Measurements from ENCODE around the gene DNAJC5G.

The DNAJC5G gene

GRCh38 chr2:27245116-27245515 lies 30.1 kb upstream of the DNAJC5G start:
- H3K9ac ChIP-seq (ENCODE audit: low read depth, low read length): no peak overlapping the region
- H2AFZ ChIP-seq (ENCODE audit: low read depth, low read length): no peak overlapping the region
- no peaks in the 10 kb centered on the region for H3K9me3 ChIP-seq (ENCODE audit: insufficient read depth, low read length, severe bottlenecking)
- DNase-seq (no peak), ATAC-seq (ENCODE audit: insufficient read depth, low read depth) (no peak)
- no peak overlapping the region for H3K27ac ChIP-seq (ENCODE audit: low read length)
- no peaks in the 10 kb centered on the region for H3K27me3 ChIP-seq (ENCODE audit: insufficient read depth, low read length, poor library complexity)
- no peak overlapping the region for H3K4me2 ChIP-seq (ENCODE audit: insufficient read depth, low read length)
- no peaks in the 10 kb centered on the region for H3K4me1 ChIP-seq (ENCODE audit: insufficient read depth, low read length)
- H3K79me2 ChIP-seq (ENCODE audit: insufficient read depth, low read length): no peaks in the 10 kb centered on the region
- peaks cover 28% of the 10 kb centered on the region; the same call in 1 of the 2 replicates for H4K20me1 ChIP-seq (ENCODE audit: insufficient read depth, low read length)
- H3K36me3 ChIP-seq (ENCODE audit: insufficient read depth, low read length): peaks cover 49% of the 10 kb centered on the region
- no peak overlapping the region for H3K4me3 ChIP-seq (ENCODE audit: low read depth in 1 of 2, low read length in 2 of 2)
- TF ChIP-seq EZH2 (IDR thresholded peaks at IDR 0.05; ENCODE audit: borderline replicate concordance, low read depth, low read length, severe bottlenecking): no peak

- peaks cover 28% of the 10 kb centered on the region; the same call in 1 of the 2 replicates for H4K20me1 ChIP-seq (ENCODE audit: insufficient read depth, low read length)
- DNase-seq (no peak), ATAC-seq (ENCODE audit: insufficient read depth, low read depth) (no peak)
- H3K79me2 ChIP-seq (ENCODE audit: insufficient read depth, low read length): no peaks in the 10 kb centered on the region
- peaks cover 44% of the 10 kb centered on the region for H3K36me3 ChIP-seq (ENCODE audit: insufficient read depth, low read length)
- TF ChIP-seq EZH2 (IDR thresholded peaks at IDR 0.05; ENCODE audit: borderline replicate concordance, low read depth, low read length, severe bottlenecking) (no peak), CTCF (IDR thresholded peaks at IDR 0.05; ENCODE audit: borderline replicate concordance, extremely low read depth, low read length, poor library complexity, severe bottlenecking) (no peak)
- H3K9ac ChIP-seq (ENCODE audit: low read depth, low read length): no peak overlapping the region
- H3K27ac ChIP-seq (ENCODE audit: low read length): no peak overlapping the region
- no peak overlapping the region for H2AFZ ChIP-seq (ENCODE audit: low read depth, low read length)
- no peak overlapping the region for H3K4me2 ChIP-seq (ENCODE audit: insufficient read depth, low read length)
- no peaks in the 10 kb centered on the region for H3K9me3 ChIP-seq (ENCODE audit: insufficient read depth, low read length, severe bottlenecking)
- no peaks in the 10 kb centered on the region for H3K27me3 ChIP-seq (ENCODE audit: insufficient read depth, low read length, poor library complexity)
- H3K4me3 ChIP-seq (ENCODE audit: low read depth in 1 of 2, low read length in 2 of 2): no peak overlapping the region
- H3K4me1 ChIP-seq (ENCODE audit: insufficient read depth, low read length): no peaks in the 10 kb centered on the region
Measured at GRCh38 chr2:27245626-27246025, 29.6 kb upstream of the DNAJC5G start.

- Histone ChIP-seq H3K79me2 (ENCODE audit: insufficient read depth, low read length) (no peaks in the 10 kb centered on the region), H3K9ac (ENCODE audit: low read depth, low read length) (no peak overlapping the region), H3K27ac (ENCODE audit: low read length) (no peak overlapping the region), H3K9me3 (ENCODE audit: insufficient read depth, low read length, severe bottlenecking) (no peaks in the 10 kb centered on the region), H3K4me3 (ENCODE audit: low read depth in 1 of 2, low read length in 2 of 2) (no peak overlapping the region), H3K36me3 (ENCODE audit: insufficient read depth, low read length) (peaks cover 21% of the 10 kb centered on the region), H3K4me1 (ENCODE audit: insufficient read depth, low read length) (no peaks in the 10 kb centered on the region), H4K20me1 (ENCODE audit: insufficient read depth, low read length) (peaks cover 7% of the 10 kb centered on the region; the same call in 1 of the 2 replicates), H2AFZ (ENCODE audit: low read depth, low read length) (no peak overlapping the region), H3K4me2 (ENCODE audit: insufficient read depth, low read length) (no peak overlapping the region), H3K27me3 (ENCODE audit: insufficient read depth, low read length, poor library complexity) (no peaks in the 10 kb centered on the region)
- ATAC-seq (ENCODE audit: insufficient read depth, low read depth) (no peak; the same call in 2 of the 3 replicates), DNase-seq (no peak)
- TF ChIP-seq CTCF (IDR thresholded peaks at IDR 0.05; ENCODE audit: borderline replicate concordance, extremely low read depth, low read length, poor library complexity, severe bottlenecking) (no peak), EZH2 (IDR thresholded peaks at IDR 0.05; ENCODE audit: borderline replicate concordance, low read depth, low read length, severe bottlenecking) (no peak)
Measured at GRCh38 chr2:27247893-27248292, 27.3 kb upstream of the DNAJC5G start.

GRCh38 chr2:27249159-27249890 lies 25.9 kb upstream of the DNAJC5G start:
- Histone ChIP-seq H3K27me3 (ENCODE audit: insufficient read depth, low read length, poor library complexity) (peaks cover 4% of the 10 kb centered on the region), H3K9ac (ENCODE audit: low read depth, low read length) (no peak overlapping the region), H3K4me1 (ENCODE audit: insufficient read depth, low read length) (no peaks in the 10 kb centered on the region), H2AFZ (ENCODE audit: low read depth, low read length) (no peak overlapping the region), H3K4me2 (ENCODE audit: insufficient read depth, low read length) (no peak overlapping the region), H3K9me3 (ENCODE audit: insufficient read depth, low read length, severe bottlenecking) (no peaks in the 10 kb centered on the region), H3K36me3 (ENCODE audit: insufficient read depth, low read length) (peaks cover 7% of the 10 kb centered on the region), H3K27ac (ENCODE audit: low read length) (no peak overlapping the region), H3K79me2 (ENCODE audit: insufficient read depth, low read length) (no peaks in the 10 kb centered on the region), H3K4me3 (ENCODE audit: low read depth in 1 of 2, low read length in 2 of 2) (no peak overlapping the region), H4K20me1 (ENCODE audit: insufficient read depth, low read length) (0 out of 2 replicates have a peak, but pooled peaks cover 1% of the 10 kb centered on the region)
- ATAC-seq (ENCODE audit: insufficient read depth, low read depth) (no peak), DNase-seq (no peak)
- no peak for TF ChIP-seq EZH2 (IDR thresholded peaks at IDR 0.05; ENCODE audit: borderline replicate concordance, low read depth, low read length, severe bottlenecking)
- TF ChIP-seq CTCF (IDR thresholded peaks at IDR 0.05; ENCODE audit: borderline replicate concordance, extremely low read depth, low read length, poor library complexity, severe bottlenecking): no peak
